HL-60/S4 treated with phorbol 12-myristate 13-acetate at 8.2 ng/mL for 4 days and 3 days (cell line): ENCODE results near the gene LRRC55.

Source experiments
- in situ Hi-C: fragments of 300-500 bp; cut with MboI; formaldehyde crosslinking; loops from 2 replicates; pipeline ENCODE4 v1.15.0; 2022; ENCODE audit warnings: low sequenced_read_pairs

The LRRC55 gene

GRCh38 chr11:57181678-57182305 lies at the start of gene LRRC55:
Gene LRRC55 (plus strand): TSS chr11:57181953. CDS start chr11:57182023, 70 bp downstream.
- in situ Hi-C loops: no loop called here

- in situ Hi-C loops: no loop called here
Observed at GRCh38 chr11:57133366-57134038, 48.3 kb upstream of the LRRC55 start.

- in situ Hi-C loops: no loop called here
Observed at GRCh38 chr11:57134284-57134683, 47.5 kb upstream of the LRRC55 start.

- in situ Hi-C loops: no loop called here
Observed at GRCh38 chr11:57135020-57135751, 46.6 kb upstream of the LRRC55 start.

GRCh38 chr11:57140568-57140967 lies 41.2 kb upstream of the LRRC55 start:
- in situ Hi-C loops: no loop called here

GRCh38 chr11:57143459-57143858 lies 38.3 kb upstream of the LRRC55 start:
- in situ Hi-C loops: no loop called here

GRCh38 chr11:57144075-57144474 lies 37.7 kb upstream of the LRRC55 start:
- in situ Hi-C loops: no loop called here

GRCh38 chr11:57144531-57145320 lies 37.0 kb upstream of the LRRC55 start:
- in situ Hi-C loops: no loop called here

- in situ Hi-C loops: no loop called here
Observed at GRCh38 chr11:57146301-57146700, 35.5 kb upstream of the LRRC55 start.

- in situ Hi-C loops: no loop called here
Observed at GRCh38 chr11:57148621-57149020, 33.1 kb upstream of the LRRC55 start.

GRCh38 chr11:57150454-57150917 lies 31.3 kb upstream of the LRRC55 start:
- in situ Hi-C loops: no loop called here

- in situ Hi-C loops: no loop called here
Observed at GRCh38 chr11:57152134-57152533, 29.6 kb upstream of the LRRC55 start.

GRCh38 chr11:57153448-57153847 lies 28.3 kb upstream of the LRRC55 start:
- in situ Hi-C loops: no loop called here

GRCh38 chr11:57154739-57155138 lies 27.0 kb upstream of the LRRC55 start:
- in situ Hi-C loops: no loop called here

GRCh38 chr11:57155400-57155799 lies 26.4 kb upstream of the LRRC55 start:
- in situ Hi-C loops: no loop called here

GRCh38 chr11:57155838-57156607 lies 25.7 kb upstream of the LRRC55 start:
- in situ Hi-C loops: no loop called here

- in situ Hi-C loops: no loop called here
Observed at GRCh38 chr11:57156928-57157327, 24.8 kb upstream of the LRRC55 start.

- in situ Hi-C loops: no loop called here
Observed at GRCh38 chr11:57157624-57158023, 24.1 kb upstream of the LRRC55 start.

GRCh38 chr11:57158180-57158579 lies 23.6 kb upstream of the LRRC55 start:
- in situ Hi-C loops: no loop called here

GRCh38 chr11:57158599-57158998 lies 23.2 kb upstream of the LRRC55 start:
- in situ Hi-C loops: no loop called here
